ENCODE measurements around the gene SPR.

The SPR gene

GRCh38 chr2:72929010-72929409 lies 41.8 kb downstream of the SPR start:
- H3K27ac ChIP-seq (ENCODE audit: low read length): no peak overlapping the region
- peaks cover 15% of the 10 kb centered on the region for H3K27me3 ChIP-seq (ENCODE audit: low read depth, low read length)
- TF ChIP-seq CTCF (IDR thresholded peaks at IDR 0.05; ENCODE audit: low read depth, low read length) (no peak), EZH2phosphoT487 (IDR thresholded peaks at IDR 0.05; ENCODE audit: low read depth) (no peak)
- no peak overlapping the region for H3K4me2 ChIP-seq (ENCODE audit: low read length)
- no peaks in the 10 kb centered on the region for H3K36me3 ChIP-seq (replicated peaks; ENCODE audit: low read depth, low read length)
- no peaks in the 10 kb centered on the region for H3K9me3 ChIP-seq (ENCODE audit: insufficient read depth, low read length)
- H2AFZ ChIP-seq (ENCODE audit: low read depth, low read length): no peak overlapping the region
- H3K79me2 ChIP-seq (ENCODE audit: low read length): no peaks in the 10 kb centered on the region
- H3K4me3 ChIP-seq (ENCODE audit: low read length): no peak overlapping the region
- H3K4me1 ChIP-seq (ENCODE audit: low read length): peaks cover 51% of the 10 kb centered on the region
- no peaks in the 10 kb centered on the region for H4K20me1 ChIP-seq (ENCODE audit: insufficient read depth, low read length)
- no peak overlapping the region for H3K9ac ChIP-seq (ENCODE audit: low read length)

GRCh38 chr2:72931280-72931910 lies 44.2 kb downstream of the SPR start:
- TF ChIP-seq CTCF (IDR thresholded peaks at IDR 0.05; ENCODE audit: low read depth, low read length) (no peak), EZH2phosphoT487 (IDR thresholded peaks at IDR 0.05; ENCODE audit: low read depth) (no peak)
- Histone ChIP-seq H3K27me3 (ENCODE audit: low read depth, low read length) (peaks cover 12% of the 10 kb centered on the region), H3K4me3 (ENCODE audit: low read length) (peak overlapping the region; percentile 29; the same call in 1 of the 2 replicates), H3K4me2 (ENCODE audit: low read length) (peak overlapping the region; percentile 65), H3K79me2 (ENCODE audit: low read length) (no peaks in the 10 kb centered on the region), H3K36me3 (replicated peaks; ENCODE audit: low read depth, low read length) (no peaks in the 10 kb centered on the region), H2AFZ (ENCODE audit: low read depth, low read length) (no peak overlapping the region), H3K9me3 (ENCODE audit: insufficient read depth, low read length) (no peaks in the 10 kb centered on the region), H4K20me1 (ENCODE audit: insufficient read depth, low read length) (no peaks in the 10 kb centered on the region), H3K9ac (ENCODE audit: low read length) (peak overlapping the region; percentile 59; the same call in 1 of the 2 replicates), H3K4me1 (ENCODE audit: low read length) (peaks cover 57% of the 10 kb centered on the region), H3K27ac (ENCODE audit: low read length) (peak overlapping the region; percentile 87)

GRCh38 chr2:72932045-72932740 lies 45.0 kb downstream of the SPR start:
- Histone ChIP-seq H2AFZ (ENCODE audit: low read depth, low read length) (peak overlapping the region; percentile 20; the same call in 1 of the 2 replicates), H4K20me1 (ENCODE audit: insufficient read depth, low read length) (no peaks in the 10 kb centered on the region), H3K79me2 (ENCODE audit: low read length) (no peaks in the 10 kb centered on the region), H3K9me3 (ENCODE audit: insufficient read depth, low read length) (no peaks in the 10 kb centered on the region), H3K9ac (ENCODE audit: low read length) (peak overlapping the region; percentile 59; the same call in 1 of the 2 replicates), H3K4me3 (ENCODE audit: low read length) (peak overlapping the region; percentile 29; the same call in 1 of the 2 replicates), H3K4me2 (ENCODE audit: low read length) (peak overlapping the region; percentile 65), H3K27ac (ENCODE audit: low read length) (peak overlapping the region; percentile 87), H3K36me3 (replicated peaks; ENCODE audit: low read depth, low read length) (no peaks in the 10 kb centered on the region), H3K4me1 (ENCODE audit: low read length) (peaks cover 53% of the 10 kb centered on the region), H3K27me3 (ENCODE audit: low read depth, low read length) (peaks cover 5% of the 10 kb centered on the region)
- no peak for TF ChIP-seq EZH2phosphoT487 (IDR thresholded peaks at IDR 0.05; ENCODE audit: low read depth)
- TF ChIP-seq CTCF (IDR thresholded peaks at IDR 0.05; ENCODE audit: low read depth, low read length): no peak

GRCh38 chr2:72932805-72933204 lies 45.6 kb downstream of the SPR start:
- Histone ChIP-seq H3K27me3 (ENCODE audit: low read depth, low read length) (peaks cover 4% of the 10 kb centered on the region; the same call in 1 of the 2 replicates), H3K9me3 (ENCODE audit: insufficient read depth, low read length) (no peaks in the 10 kb centered on the region), H3K9ac (ENCODE audit: low read length) (peak overlapping the region; percentile 59; the same call in 1 of the 2 replicates), H3K4me3 (ENCODE audit: low read length) (no peak overlapping the region), H4K20me1 (ENCODE audit: insufficient read depth, low read length) (no peaks in the 10 kb centered on the region), H3K36me3 (replicated peaks; ENCODE audit: low read depth, low read length) (no peaks in the 10 kb centered on the region), H3K4me2 (ENCODE audit: low read length) (peak overlapping the region; percentile 65; the same call in 1 of the 2 replicates), H3K4me1 (ENCODE audit: low read length) (peaks cover 53% of the 10 kb centered on the region), H3K79me2 (ENCODE audit: low read length) (no peaks in the 10 kb centered on the region), H3K27ac (ENCODE audit: low read length) (peak overlapping the region; percentile 87), H2AFZ (ENCODE audit: low read depth, low read length) (peak overlapping the region; percentile 41; the same call in 1 of the 2 replicates)
- no peak for TF ChIP-seq CTCF (IDR thresholded peaks at IDR 0.05; ENCODE audit: low read depth, low read length)
- TF ChIP-seq EZH2phosphoT487 (IDR thresholded peaks at IDR 0.05; ENCODE audit: low read depth): no peak

Data from OCI-LY3 (cell line).